ENCODE results near the gene IRAK1.
A peak's percentile ranks its signal among the peaks of the same experiment; 100 is the strongest.

Gene IRAK1

DNA sequence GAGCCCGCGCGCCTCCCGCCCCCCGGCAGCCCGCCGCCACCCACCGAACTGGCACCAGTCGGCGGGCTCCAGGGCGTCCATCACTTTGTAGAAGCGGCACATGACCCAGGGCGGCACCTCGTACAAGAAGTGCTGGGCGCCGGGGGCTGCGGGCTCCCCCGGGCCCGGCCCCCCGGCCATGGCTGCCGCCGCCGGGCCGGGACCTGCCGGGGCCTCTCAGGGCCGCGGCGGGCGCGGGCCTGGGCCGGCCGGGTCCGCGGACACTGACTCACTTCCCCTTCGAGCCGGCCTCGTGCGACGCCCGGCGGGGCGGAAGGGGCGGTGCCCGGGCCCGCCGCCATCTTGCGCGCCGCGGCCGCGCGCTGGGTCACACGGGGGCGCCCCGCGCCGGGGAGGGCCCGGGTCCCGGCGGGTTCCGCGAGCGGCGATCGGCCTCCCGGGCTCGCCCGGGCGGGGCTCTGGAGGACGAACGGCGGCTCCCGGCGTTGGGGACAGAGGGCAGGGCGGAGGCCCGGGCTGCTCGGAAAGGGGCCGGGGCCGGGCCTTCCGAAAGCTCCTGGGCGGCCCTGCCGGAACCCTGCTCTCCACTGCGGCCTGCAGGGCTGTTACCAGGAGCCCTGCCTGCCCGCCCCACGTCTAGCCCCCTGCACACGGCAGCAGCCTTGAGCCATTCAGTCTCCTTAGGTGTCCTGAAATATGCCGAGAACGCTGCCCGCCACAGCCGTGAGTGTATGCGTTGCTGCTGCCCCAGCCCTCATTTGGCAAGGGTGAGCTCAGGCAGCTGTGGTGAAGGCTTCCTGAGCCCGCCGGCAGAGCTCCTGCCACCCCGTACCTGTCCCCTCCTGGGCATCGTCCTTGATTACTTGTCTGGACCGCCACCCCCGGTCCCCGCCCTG is at the start of gene IRAK1:
IRAK1 (minus strand) TSS at position 270 of the 896 bp plus-strand sequence; CDS start at position 180, 90 bp downstream.
- DNase-seq (ENCODE audit: low spot score) = peak; percentile 71

DNA sequence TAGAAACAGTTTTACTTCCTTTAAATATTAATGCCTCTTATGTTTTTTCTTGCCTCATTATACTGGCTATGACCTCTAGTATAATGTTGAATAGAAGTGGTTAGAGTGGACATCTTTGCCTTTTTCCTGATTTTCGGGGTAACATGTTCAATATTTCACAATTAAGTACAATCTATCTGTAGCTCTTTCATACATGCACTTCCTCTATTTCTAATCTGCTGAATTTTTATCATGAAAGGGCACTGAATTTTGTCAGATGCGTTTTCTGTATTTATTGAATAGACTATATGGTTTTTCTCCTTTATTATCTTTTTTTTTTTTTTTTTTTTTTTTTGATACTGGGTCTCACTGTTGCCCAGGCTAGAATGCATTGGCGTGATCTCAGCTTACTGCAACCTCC is 48.9 kb upstream of the IRAK1 start:
- no peak for DNase-seq (ENCODE audit: low spot score)

DNA sequence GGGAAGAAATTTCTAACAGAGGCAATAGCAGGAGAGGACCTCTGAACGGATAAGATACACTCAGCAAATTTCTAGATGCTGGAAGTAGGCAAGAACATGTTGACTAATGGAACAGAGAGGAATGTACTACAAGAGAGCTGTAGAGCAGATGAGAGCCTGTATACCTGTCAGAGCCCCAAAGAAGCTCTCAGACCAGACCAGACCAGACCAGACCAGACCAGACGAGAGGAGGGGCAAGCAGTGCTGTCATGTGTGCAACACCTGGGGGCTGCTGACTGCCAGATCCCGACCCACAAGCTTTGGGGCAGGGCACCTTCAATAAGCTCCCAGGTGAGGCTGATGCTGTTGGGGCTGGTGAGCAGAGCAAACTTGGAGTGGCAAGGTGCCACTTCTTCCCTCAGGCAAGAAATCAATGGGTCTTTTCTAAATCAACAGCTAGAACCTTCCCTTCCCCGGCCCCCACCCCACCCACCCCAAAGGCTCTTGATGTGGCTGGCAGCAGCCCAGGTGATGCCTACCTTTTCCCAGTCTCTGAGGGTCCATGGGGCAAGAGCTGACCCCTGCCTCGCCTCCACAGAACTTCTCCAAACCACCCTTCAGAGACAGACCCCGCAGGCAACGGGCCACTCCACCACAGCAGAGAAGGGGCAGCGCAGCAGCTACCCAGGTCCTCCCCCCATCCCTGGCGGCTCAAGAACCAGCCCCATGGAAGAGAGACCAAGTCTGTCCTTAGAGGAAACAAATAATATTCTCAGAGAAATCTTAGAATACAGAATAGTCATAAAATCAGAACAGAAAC is 45.1 kb upstream of the IRAK1 start:
- DNase-seq (ENCODE audit: low spot score) = no peak

DNA sequence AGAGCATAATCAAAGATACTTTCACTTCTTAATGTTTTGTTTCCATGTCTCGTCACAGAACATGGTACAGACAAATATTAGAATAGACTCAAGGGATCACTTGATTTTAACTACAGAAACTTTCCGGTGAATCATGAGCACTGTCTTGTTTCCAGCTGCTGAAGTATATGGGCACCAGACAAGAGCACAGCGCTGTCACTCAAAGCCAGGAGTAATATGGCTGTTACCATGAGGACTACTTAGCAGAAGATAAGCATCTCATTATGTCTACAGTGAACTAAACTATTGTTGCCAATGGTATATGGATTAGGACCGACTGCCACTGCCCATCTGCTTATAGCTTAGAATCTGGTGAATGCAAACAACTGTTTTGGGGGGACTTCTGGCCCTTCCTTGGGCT is 43.5 kb upstream of the IRAK1 start:
- no peak for DNase-seq (ENCODE audit: low spot score)

DNA sequence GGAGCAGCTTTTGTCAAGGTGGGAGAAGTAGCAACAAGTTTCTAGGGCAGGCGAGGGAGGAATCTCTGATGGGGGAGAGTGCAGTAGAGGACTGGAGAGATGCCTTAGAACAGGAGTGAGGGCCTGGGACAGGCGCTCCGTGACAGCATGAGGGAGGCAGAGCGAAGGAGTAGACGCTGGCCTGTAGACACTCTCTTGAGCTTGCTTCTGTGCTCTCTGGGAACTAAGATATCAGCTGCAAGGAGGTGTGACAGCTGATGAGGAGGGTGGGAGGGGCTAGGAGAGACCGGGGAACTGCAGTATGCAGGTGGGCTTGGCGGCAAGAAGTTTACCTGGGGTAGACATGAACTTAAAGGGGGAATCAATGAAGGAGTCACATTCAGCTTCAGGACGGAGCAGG is 42.1 kb upstream of the IRAK1 start:
- no peak for DNase-seq (ENCODE audit: low spot score)

DNA sequence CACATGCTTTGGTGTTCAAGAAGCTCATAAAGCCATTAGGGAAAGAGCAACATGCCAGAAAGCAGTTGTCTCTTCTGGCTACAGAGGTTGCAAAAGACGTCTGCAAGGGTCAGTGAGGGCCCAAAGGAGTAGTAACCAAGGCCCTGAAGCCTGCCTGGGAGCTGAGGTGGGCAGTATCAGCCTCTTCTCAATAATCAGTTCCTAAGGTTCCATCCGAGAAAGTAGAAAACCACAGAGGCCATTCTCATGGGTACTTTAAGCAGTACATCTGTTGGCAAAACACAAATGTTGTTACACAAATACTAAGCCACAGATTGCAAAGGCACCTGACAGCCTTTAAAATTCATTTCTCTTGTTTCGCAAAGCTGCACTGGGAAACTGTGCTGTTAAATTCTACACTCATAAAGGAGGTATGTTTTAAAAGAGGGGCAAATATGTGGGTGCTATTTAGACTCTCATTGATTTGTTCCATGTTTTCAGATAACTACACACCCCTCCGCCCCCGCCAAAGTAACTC is 40.1 kb upstream of the IRAK1 start:
- no peak for DNase-seq (ENCODE audit: low spot score)

DNA sequence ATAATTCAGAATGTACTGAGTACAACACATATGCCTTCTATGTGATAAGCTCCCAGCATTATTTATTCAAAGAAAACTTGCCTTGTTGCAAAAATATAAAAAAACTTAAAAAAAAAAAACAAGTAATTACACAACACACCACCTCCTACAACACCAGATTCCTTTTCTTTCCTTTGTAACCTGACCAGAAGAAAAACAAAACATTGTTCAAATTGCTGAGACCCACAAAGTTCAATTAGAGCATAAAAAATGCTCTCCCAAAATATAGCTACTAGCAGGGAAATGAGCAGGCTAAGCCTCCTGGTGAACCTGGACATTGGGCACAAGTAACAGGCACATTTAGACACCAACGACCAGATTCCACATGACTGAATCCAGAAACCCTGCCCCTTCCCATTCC is 39.5 kb upstream of the IRAK1 start:
- no peak for DNase-seq (ENCODE audit: low spot score)

DNA sequence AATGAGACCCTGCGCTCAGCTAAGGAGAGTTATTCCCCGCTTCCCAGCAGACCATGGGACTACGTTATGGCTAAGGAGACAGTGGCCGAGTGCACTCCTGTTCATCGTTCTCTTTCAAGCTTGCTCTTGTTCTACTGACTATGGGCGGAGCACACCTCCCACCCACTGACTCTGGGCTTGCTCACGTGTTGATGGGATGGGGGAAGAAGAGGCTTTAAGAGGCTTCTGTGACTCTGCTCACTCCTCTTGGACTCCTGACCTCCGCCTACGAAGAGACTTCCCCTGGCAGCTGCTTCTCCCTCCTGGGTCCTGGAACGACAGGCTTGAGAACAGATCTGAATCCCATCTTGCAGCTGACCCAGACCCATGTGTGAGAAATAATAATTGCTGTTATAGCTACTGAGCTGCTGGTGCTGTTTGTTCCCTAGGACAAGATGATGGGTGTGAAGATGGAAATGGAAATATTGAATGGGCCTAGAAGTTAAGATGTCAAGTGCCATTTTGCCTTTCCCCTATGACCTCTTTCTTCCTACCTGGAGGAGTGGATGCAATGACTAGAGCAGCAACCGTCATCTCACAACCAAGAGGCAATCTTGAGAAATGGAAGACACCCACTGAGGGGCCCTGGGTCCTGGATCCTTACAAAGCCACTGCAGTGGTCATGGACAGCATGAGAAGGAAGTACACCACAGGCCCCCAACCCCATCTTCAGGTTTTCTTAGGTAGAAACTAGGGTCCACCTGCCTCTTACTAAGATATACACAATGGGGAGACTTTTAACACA is 38.7 kb upstream of the IRAK1 start:
- DNase-seq (ENCODE audit: low spot score) = no peak

DNA sequence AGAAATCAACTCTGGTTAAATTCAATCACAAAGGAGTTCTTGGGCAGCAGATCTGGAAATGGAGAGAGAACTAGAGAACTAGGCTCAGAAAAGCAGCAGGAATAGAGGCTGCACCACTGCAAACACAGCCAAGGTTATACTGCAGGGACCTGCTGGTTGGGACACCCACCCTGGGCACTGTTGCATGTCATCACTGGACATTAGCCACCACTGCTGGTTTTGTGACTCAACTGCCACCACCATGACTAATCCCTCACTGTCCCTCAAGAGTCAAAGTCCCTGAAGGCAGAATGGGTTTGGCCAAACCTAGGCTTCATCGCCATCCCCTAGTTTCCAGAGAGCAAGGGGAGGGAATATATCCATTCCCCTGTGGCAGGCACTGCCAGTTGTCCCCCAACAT is 38.1 kb upstream of the IRAK1 start:
- DNase-seq (ENCODE audit: low spot score) = no peak

DNA sequence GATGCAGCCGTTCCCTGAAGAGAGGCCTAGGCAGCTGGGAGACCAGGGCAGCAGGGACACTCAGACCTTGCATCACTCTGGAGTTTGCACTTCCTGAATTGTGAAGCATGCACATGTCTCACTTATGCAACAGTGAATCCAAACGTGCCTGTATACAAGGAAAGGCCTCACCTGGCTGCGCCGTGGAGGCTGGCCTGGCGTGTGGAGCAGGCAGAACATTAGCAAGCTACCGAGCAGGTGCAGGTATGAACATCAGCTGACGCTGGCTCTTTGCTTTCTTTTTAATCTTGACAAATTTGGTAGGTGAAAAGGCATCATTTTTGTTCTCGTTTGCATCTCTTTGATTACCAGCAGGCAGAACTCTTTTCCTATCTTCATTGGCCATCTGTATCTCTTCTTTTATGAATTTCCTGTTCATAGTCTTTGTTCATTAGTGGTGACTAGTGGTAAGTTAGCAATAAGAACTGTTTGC is 37.1 kb upstream of the IRAK1 start:
- no peak for DNase-seq (ENCODE audit: low spot score)

DNA sequence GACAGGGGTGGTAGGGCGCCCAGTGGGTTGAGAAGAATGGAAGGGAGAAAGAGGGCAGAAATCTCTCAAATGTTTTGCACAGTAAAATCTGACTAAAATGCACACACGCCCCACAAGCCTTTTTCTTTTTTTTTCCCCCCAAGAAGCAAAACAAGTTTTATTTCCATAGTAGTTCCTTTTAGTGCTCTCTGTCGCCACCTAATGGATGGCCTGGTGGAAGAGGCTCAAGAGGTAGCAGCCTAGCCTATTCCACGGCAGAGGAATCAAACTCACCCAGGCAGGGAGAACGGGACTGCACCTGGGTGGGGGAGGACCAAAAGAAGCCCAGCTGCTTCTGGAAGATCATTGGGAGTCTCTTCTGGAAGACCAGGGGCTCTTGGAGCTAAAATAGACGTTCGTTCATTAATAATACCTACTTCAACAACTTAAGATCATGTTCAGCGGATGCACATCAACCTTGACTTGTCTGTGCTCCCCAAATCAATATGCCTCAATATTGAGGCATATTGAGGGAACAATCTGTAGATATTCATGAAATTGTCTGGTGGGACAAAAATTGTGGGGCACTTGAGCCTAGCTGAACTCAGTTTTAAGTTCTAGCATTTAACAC is 31.6 kb upstream of the IRAK1 start:
- DNase-seq (ENCODE audit: low spot score) = peak; percentile 50

DNA sequence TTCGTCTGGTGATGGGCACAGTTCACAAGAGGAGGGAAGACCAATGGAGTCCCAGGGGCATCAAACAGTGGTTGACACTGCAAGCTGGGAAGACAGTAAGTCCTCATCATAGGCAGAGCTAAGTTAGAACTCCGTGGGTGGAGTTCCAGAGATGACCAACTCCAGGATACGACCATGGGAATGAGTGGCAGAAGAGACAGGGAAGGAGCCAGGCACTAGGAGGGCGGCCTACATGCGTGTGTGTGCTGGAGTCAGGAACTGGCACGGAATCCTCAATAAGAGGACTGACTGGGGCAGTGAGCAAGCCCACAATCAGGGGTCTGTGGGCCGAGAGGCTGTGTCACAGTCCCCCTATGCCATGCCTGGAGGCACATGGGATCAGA is 30.4 kb upstream of the IRAK1 start:
- no peak for DNase-seq (ENCODE audit: low spot score)

DNA sequence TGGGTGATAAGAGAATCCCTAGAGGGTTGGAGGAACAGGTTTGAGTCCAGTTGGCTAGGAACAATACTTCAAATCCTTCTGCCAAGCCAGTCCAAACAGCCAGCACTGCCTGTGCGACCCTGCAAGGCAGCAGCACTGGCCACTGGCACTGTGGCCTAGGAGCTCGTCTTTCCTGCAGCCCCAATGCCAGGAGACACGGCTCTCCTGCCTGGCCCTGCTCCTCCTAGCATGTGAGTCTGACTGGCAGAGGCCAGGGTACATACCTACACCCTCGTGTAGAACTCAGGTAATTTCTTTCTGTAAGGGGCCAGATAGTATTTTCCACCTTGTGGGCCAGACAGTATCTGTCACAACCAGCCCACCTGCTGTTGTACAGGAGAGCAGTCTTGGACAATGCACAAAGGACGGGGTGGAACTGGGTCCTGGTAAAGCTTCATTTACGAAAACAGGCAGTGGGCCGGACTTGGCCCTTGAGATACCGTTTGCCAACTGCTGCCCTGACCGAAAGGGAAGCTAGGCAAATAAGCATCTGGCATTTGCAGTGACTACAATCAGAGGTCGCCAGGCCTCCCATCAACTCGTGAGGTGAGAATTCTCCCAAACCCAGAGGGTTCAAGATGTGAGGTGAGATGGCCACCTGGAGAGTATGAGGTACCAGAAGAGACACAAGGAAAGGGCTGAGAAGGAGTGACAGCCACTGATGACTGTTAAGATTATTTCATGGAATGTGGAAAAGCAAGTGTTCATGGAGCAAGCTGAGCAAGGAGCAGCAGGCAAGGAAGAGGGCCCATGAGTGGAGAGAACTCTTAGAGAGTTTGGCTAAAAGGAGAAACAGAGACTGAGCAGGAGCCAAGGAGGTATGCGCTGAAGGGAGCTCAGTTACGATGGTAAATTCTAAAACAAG is 29.8 kb upstream of the IRAK1 start:
- DNase-seq (ENCODE audit: low spot score) = no peak

DNA sequence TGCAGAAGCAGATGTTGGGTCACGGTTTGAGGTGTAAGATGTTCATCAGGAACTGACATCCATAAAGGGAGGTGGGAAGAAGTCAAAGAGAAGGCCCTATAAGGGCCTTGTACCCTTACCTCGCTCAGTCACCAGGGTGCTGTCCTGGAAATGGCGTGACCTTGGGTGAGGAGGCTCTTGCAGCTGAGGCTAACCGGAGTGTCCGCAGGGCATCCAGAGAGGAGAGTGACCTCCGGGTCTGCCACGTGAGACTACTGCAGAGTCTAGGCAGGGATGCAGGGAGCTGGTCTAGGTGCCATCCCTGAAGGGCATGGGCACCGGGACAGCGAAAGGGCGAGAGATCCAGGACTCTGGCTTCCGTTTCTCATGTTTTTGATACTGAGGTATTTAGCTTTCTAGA is 28.7 kb upstream of the IRAK1 start:
- DNase-seq (ENCODE audit: low spot score) = no peak

DNA sequence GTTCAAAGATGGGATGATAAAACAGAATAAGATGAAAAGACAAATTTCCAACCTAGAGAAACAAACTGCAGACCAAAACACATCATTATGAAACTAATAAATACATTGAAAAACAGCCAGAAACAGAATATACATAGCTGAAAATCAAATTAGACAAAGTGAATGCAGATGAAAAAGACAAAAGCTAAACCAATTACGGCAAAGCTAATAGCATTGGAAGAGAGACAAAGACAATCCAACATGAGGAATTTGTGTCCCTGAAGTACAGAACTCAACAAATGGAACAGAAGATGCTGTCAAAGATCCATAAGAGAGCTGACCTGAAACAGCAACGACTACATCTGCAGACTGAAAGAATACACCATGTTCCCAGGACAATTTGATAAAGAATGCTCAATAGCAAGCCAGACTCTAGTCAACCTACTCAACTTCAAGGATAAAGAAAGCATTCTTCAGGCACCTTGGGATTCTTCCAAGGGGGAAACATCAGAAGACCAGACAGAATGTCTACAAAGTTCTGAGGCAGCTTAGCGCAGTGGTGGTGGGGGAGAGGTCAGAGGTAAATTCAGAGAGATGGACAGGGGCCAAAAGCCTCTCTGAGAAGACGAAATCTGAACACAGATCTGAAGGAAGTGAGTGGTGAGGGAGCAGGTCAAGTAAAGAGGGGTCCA is 27.4 kb upstream of the IRAK1 start:
- DNase-seq (ENCODE audit: low spot score) = no peak

DNA sequence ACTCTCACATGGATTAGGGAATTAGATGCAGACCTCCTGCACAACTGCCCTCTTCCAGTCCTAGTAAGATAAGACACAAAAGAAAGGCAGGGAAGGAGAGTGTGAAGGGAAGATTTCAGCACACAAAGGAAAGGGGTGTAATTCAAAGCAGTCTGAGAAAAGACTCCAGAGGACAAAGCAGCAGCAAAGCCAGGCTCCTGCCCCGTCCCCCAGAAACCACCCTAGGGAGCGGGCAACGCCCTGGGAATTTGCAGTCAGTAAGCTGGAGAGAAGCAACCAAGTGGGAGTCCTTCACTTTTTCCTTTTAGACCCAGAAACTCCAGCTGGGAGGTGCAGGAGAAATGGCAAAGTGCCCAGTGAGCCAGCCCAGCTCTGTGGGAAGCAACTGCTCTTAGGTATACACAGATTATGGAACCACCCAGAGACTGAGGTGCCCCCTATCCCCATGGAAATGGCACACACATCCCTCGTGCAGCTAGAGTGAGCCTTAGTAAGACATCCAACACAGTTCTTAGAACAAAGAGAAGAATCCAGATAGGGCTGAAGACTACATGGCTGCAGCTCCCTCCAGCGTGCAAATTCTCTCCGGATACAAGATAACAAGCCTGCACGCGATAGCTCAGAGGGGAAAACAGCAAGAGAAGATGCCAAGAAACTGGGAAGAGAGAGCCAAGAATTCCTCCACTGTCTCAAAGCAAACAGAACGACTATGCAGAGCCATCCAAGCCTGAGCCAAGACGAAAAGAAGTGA is 26.5 kb upstream of the IRAK1 start:
- DNase-seq (ENCODE audit: low spot score) = peak; percentile 60

DNA sequence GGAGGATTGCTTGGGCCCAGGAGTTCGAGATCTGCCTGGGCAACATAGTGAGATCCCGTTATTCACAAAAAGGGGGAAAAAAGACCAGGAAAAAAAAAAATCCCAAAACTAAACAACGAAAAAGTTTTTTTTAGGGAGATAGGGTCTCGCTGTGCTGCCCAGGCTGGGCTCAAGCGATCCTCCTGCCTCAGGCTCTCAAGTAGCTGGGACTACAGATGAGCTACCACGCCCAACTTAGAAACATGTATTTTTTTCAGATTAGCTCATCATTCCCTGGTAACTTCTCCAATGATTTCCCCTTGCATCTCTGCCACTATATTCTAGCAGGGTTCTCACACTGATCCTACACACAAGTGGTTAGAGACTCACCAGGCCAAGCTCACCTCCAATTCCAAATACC is 24.4 kb upstream of the IRAK1 start:
- no peak for DNase-seq (ENCODE audit: low spot score)

DNA sequence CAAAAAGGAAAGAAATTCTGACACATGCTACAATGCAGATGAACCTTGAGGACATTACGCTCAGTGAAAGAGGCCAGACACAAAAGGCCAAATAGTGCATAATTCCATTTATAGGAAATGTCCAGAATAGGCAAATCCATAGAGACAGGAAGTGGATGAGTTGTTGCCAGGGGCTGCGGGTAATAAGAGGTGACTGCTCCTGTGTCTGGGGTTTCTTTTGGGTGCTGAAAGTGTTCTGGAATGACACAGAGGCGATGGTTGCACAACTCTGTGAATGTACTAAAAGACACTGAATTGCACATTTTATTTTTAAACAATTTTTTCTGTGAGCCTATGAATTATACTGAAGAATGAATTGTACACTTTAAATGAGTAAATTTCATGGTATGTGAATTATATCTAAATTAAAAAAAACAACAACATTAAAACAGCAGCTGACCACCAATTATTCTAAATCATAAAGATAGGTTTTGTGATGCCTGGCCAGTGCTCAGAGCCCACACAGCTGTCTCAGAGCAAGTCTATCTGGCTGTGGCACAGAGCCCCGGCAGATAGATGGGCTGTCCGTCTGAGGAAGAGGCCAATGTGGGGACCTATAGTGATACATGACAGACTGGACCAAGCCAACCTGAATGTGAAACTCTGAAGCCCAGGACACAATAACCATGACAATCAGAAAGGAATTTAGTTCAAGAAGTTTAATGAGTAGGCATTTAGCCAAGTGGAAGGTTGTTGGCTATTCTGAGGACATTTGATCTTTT is 23.5 kb upstream of the IRAK1 start:
- no peak for DNase-seq (ENCODE audit: low spot score)

DNA sequence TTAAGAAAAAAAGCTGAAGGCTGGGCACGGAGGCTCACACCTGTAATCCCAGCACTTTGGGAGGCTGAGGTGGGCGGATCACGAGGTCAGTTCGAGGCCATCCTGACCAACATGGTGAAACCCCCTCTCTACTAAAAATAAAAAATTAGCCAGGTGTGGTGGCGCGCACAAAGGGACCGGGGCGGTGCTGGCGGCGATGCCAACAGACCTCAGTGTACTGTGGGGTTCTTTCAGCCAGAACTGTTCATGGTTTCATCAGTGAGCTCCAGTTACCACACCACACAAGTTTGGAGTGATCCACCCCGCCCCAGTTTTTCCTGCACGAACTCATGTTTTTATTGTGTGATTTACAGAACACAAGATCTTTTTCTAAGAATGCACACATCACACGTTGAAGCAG is 21.2 kb upstream of the IRAK1 start:
- no peak for DNase-seq (ENCODE audit: low spot score)

Measured in AG08395 (cell line).